Immature natural killer cell (primary cell): ENCODE results near the gene SUV39H1. TPM values are rescaled to one million over a fixed set of nuclear protein-coding genes. Genes with fewer than 3 reads are reported as not detected.
"Not testable (repeated sequence)": the region's sequence is repeated elsewhere in the genome, so short reads cannot be mapped to it uniquely, and the experiment has no call there.

Experiments used
- DNase-seq, 3 donors: peaks; one replicate each; pipeline ENCODE4 v3.0.0; 2022; ENCODE audit warnings: mixed read lengths in 1 of 3
- H3K27ac Mint-ChIP-seq, 6 donors: one replicate each; pipeline ENCODE4 v1.8.0; 2020; ENCODE audit warnings: mixed read lengths in 6 of 6, mild to moderate bottlenecking in 5 of 6, inconsistent platforms in 4 of 6, moderate library complexity in 3 of 6
- H3K27me3 Mint-ChIP-seq, 3 donors: one replicate each; pipeline ENCODE4 v1.8.0; 2020 to 2021; ENCODE audit warnings: low read depth in 3 of 3, mild to moderate bottlenecking in 3 of 3, mixed read lengths in 3 of 3, moderate library complexity in 3 of 3, inconsistent platforms in 1 of 3
- H3K36me3 Mint-ChIP-seq, 3 donors: one replicate each; pipeline ENCODE4 v1.8.0; 2020; ENCODE audit warnings: mixed read lengths in 3 of 3, inconsistent platforms in 2 of 3, mild to moderate bottlenecking in 2 of 3
- H3K4me1 Mint-ChIP-seq, 2 donors: one replicate each; pipeline ENCODE4 v1.8.0; 2020; ENCODE audit warnings: inconsistent platforms in 2 of 2, mild to moderate bottlenecking in 2 of 2, mixed read lengths in 2 of 2, moderate library complexity in 1 of 2
- H3K4me3 Mint-ChIP-seq, 5 donors: one replicate each; pipeline ENCODE4 v1.8.0; 2020; ENCODE audit warnings: mild to moderate bottlenecking in 5 of 5, mixed read lengths in 5 of 5, inconsistent platforms in 3 of 5, moderate library complexity in 3 of 5
- H3K9me3 Mint-ChIP-seq, 6 donors: one replicate each; pipeline ENCODE4 v1.8.0; 2020; ENCODE audit warnings: mild to moderate bottlenecking in 6 of 6, mixed read lengths in 6 of 6, inconsistent platforms in 4 of 6, moderate library complexity in 3 of 6
- polyA plus RNA-seq, 3 donors: library from polyadenylated mRNA; unstranded; fragments of 300-500 nt; fragmentation: Illumina TruSeq; gene quantifications; one replicate each; pipeline ENCODE4 v1.2.3, GENCODE V29; 2021

SUV39H1 gene
- polyA plus RNA-seq, 3 donors from 2014 or later, result 13.0 to 18.5 (median 16.4) TPM

DNA sequence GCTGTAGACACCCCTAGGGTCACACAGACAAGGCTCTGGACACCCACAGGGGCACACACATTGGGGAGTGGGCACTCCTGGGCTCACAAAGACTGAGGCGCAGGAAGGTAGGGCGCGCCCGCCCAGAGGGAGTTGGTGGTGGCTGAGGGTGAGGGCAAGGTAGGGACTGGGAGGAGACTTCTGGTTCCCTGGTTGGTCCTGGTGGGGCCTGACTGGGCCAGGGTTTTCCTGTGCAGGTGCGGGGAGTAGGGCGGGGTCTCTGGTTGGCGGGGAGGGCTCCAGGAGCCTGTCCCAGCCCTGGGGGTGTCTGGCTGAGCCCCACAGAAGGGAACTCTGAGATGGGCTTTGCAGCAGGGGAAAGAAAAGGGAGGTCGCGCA is 19.7 kb upstream of the SUV39H1 start:
- Mint-ChIP-seq H3K4me1 (peaks cover 16 to 17% of the 10 kb centered on the region in 2 donors), H3K36me3 (no peaks in the 10 kb centered on the region), H3K4me3 (peak overlapping the region; percentile 89 to 93 (median 92)), H3K27ac (peak overlapping the region; percentile 77 to 97 (median 87)), H3K27me3 (peaks cover 5 to 11% (median 9%) of the 10 kb centered on the region in 3 donors), H3K9me3 (no peaks in the 10 kb centered on the region)
- DNase-seq, result no peak

GRCh38 chrX:48677516-48677915 is 19.0 kb upstream of the SUV39H1 start:
- peaks cover 21% of the 10 kb centered on the region in 2 donors for H3K4me1 Mint-ChIP-seq
- H3K27me3 Mint-ChIP-seq, result peaks cover 5 to 13% (median 9%) of the 10 kb centered on the region in 3 donors
- no peaks in the 10 kb centered on the region for H3K9me3 Mint-ChIP-seq
- no peak for DNase-seq
- H3K27ac Mint-ChIP-seq, result peak overlapping the region; percentile 62 to 97 (median 84)
- H3K4me3 Mint-ChIP-seq, result peak overlapping the region; percentile 89 to 93 (median 92)
- no peaks in the 10 kb centered on the region for H3K36me3 Mint-ChIP-seq

- not testable (repeated sequence) for DNase-seq
Measured at GRCh38 chrX:48680467-48680866, 16.1 kb upstream of the SUV39H1 start.

GRCh38 chrX:48680925-48681324 is 15.6 kb upstream of the SUV39H1 start:
- peaks cover 42 to 44% of the 10 kb centered on the region in 2 donors for H3K4me1 Mint-ChIP-seq
- not testable (repeated sequence) for DNase-seq, H3K36me3 Mint-ChIP-seq, H3K9me3 Mint-ChIP-seq, H3K4me3 Mint-ChIP-seq
- H3K27me3 Mint-ChIP-seq, result peaks cover 4 to 13% (median 9%) of the 10 kb centered on the region in 3 donors
- H3K27ac Mint-ChIP-seq, result peak overlapping the region in 2 of 6 donors; percentile 50 to 52

More at GRCh38 chrX:48680467-48680866, 16.1 kb upstream of the SUV39H1 start:
- H3K9me3 Mint-ChIP-seq, H3K4me3 Mint-ChIP-seq, H3K36me3 Mint-ChIP-seq: not testable (repeated sequence)
- peaks cover 5 to 16% (median 11%) of the 10 kb centered on the region in 3 donors for H3K27me3 Mint-ChIP-seq
- peaks cover 42 to 45% of the 10 kb centered on the region in 2 donors for H3K4me1 Mint-ChIP-seq
- peak overlapping the region in 3 of 6 donors; percentile 37 to 52 (median 50) for H3K27ac Mint-ChIP-seq

DNA sequence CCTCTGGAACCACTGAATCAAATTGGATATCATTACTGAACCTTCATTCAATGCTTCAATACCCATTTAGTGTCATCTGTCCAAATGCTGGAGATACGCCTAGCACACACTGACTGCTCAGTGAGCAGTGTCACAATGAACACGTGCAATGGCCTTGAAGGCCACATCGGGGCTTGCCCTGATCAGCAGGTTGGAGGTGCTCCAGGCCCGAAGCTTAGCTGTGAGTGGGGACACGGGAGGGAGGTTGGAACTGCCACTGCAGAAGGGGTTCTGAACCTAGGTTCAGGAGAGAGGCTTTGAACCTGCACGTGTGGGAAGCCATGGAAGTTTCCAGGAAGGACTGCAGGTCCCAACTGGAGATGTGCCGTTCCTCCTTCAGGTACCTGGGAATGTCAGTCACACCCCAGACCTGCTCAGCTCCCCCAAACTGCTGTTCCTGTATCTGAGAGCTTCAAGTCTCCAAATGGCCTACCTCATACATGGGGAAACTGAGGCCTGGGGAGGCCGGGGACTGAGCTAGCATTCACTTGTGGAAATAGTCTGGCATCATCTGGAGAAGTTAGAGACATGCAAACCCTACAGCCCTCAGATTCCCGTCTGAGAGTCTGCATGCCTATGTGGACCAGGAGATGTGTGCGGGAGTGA is 14.9 kb upstream of the SUV39H1 start:
- Mint-ChIP-seq H3K4me1 (peaks cover 47 to 50% of the 10 kb centered on the region in 2 donors), H3K27ac (peak overlapping the region in 3 of 6 donors; percentile 43 to 82 (median 79))

DNA sequence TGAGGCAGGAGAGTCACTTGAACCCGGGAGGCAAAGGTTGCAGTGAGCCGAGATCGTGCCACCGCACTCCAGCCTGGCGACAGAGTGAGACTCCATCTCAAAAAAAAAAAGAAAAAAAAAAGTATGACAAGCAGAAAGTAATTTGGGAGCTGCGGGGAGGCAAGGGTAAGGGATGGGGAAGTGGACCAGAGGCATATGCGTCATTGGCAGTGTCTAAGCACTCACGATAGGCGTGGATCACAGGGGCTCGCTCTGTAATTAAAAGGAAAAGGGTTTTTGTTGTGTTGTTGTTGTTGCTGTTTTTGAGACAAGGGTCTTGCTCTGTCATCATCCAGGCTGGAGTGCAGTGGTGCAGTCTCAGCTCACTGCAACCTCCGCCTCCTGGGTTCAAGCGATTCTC is 13.7 kb upstream of the SUV39H1 start:
- H3K27ac Mint-ChIP-seq, result peak overlapping the region; percentile 82 to 96 (median 90)
- not testable (repeated sequence) for DNase-seq, H3K9me3 Mint-ChIP-seq, H3K36me3 Mint-ChIP-seq, H3K27me3 Mint-ChIP-seq
- peak overlapping the region in 3 of 5 donors; percentile 23 to 95 (median 54) for H3K4me3 Mint-ChIP-seq
- H3K4me1 Mint-ChIP-seq, result peaks cover 41 to 46% of the 10 kb centered on the region in 2 donors

More for the DNA sequence above, 14.9 kb upstream of the SUV39H1 start:
- H3K27me3 Mint-ChIP-seq, result peaks cover 0 to 10% (median 3%) of the 10 kb centered on the region in 3 donors
- H3K9me3 Mint-ChIP-seq, result no peaks in the 10 kb centered on the region
- peak overlapping the region in 1 of 5 donors; percentile 44 for H3K4me3 Mint-ChIP-seq
- no peak for DNase-seq
- peaks cover 0 to 5% (median 5%) of the 10 kb centered on the region in 3 donors for H3K36me3 Mint-ChIP-seq

GRCh38 chrX:48683411-48683982 is 13.0 kb upstream of the SUV39H1 start, which contains the start of gene WAS:
WAS (plus strand) TSS chrX:48683799; CDS start chrX:48683854, 55 bp downstream.
- H3K27me3 Mint-ChIP-seq, result peaks cover 0 to 8% (median 2%) of the 10 kb centered on the region in 3 donors
- H3K4me1 Mint-ChIP-seq, result peaks cover 41 to 45% of the 10 kb centered on the region in 2 donors

GRCh38 chrX:48684134-48684533 is 12.4 kb upstream of the SUV39H1 start:
- no peak for DNase-seq
- Mint-ChIP-seq H3K27me3 (peaks cover 0 to 8% (median 2%) of the 10 kb centered on the region in 3 donors), H3K9me3 (no peaks in the 10 kb centered on the region), H3K27ac (peak overlapping the region; percentile 82 to 96 (median 90)), H3K4me1 (peaks cover 41 to 45% of the 10 kb centered on the region in 2 donors), H3K36me3 (peaks cover 5% of the 10 kb centered on the region in 3 donors), H3K4me3 (peak overlapping the region; percentile 85 to 95 (median 92))

More at GRCh38 chrX:48683411-48683982, 13.0 kb upstream of the SUV39H1 start, which contains the start of gene WAS:
- Mint-ChIP-seq H3K9me3 (no peaks in the 10 kb centered on the region), H3K27ac (peak within 1 kb of the TSS; percentile 82 to 96 (median 90)), H3K4me3 (peak within 1 kb of the TSS; percentile 85 to 95 (median 92)), H3K36me3 (peaks cover 5% of the 10 kb centered on the region in 3 donors)
- DNase-seq, result peak; percentile 60 to 64 (median 61)

- peaks cover 0 to 8% (median 2%) of the 10 kb centered on the region in 3 donors for H3K27me3 Mint-ChIP-seq
- H3K36me3 Mint-ChIP-seq, result peaks cover 5 to 7% (median 5%) of the 10 kb centered on the region in 3 donors
- H3K4me3 Mint-ChIP-seq, result peak overlapping the region in 3 of 5 donors; percentile 89 to 95 (median 93)
- H3K4me1 Mint-ChIP-seq, result peaks cover 41 to 45% of the 10 kb centered on the region in 2 donors
- H3K27ac Mint-ChIP-seq, result peak overlapping the region in 5 of 6 donors; percentile 82 to 94 (median 89)
- no peaks in the 10 kb centered on the region for H3K9me3 Mint-ChIP-seq
- no peak for DNase-seq
Measured at GRCh38 chrX:48685416-48685815, 11.1 kb upstream of the SUV39H1 start.

GRCh38 chrX:48688531-48689150 is 7.9 kb upstream of the SUV39H1 start:
- DNase-seq, result no peak
- H3K36me3 Mint-ChIP-seq, result peaks cover 5 to 11% (median 10%) of the 10 kb centered on the region in 3 donors
- H3K27ac Mint-ChIP-seq, result no peak overlapping the region
- peaks cover 0 to 8% (median under 1%) of the 10 kb centered on the region in 3 donors for H3K27me3 Mint-ChIP-seq
- H3K9me3 Mint-ChIP-seq, result no peaks in the 10 kb centered on the region
- H3K4me1 Mint-ChIP-seq, result peaks cover 31 to 34% of the 10 kb centered on the region in 2 donors
- peak overlapping the region in 1 of 5 donors; percentile 13 for H3K4me3 Mint-ChIP-seq

DNA sequence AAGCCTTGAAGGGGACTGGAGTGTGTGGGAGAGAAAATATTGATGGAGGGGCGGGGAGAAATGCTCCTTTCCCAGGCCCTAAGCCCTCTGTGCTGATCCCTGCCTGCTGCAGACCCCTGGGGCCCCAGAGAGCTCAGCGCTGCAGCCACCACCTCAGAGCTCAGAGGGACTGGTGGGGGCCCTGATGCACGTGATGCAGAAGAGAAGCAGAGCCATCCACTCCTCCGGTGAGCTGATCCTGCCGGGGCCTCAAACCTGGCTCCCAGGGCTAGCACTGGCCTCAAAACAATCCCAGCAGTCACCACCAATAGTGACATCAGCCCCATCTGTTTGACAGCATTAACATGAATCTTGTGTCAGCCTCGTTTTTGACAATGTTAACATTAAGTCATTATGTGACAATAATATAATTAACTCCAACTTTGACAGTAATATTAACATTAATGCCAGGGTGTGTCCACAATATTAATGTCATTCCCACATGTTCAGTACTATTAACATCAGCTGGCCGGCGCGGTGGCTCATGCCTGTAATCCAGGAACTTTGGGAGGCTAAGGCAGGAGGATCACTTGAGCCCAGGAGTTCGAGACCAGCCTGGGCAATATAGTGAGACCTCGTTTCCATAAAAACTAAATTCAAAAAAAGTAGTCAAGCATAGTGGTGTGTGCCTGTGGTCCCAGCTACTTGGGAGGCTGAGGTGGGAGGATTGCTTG is 7.2 kb upstream of the SUV39H1 start:
- peak overlapping the region in 1 of 6 donors; percentile 22 for H3K27ac Mint-ChIP-seq
- no peak for DNase-seq
- peaks cover 5 to 11% (median 10%) of the 10 kb centered on the region in 3 donors for H3K36me3 Mint-ChIP-seq
- H3K9me3 Mint-ChIP-seq, result no peaks in the 10 kb centered on the region
- peaks cover 0 to 6% (median 0%) of the 10 kb centered on the region in 3 donors for H3K27me3 Mint-ChIP-seq
- H3K4me1 Mint-ChIP-seq, result peaks cover 25 to 27% of the 10 kb centered on the region in 2 donors
- H3K4me3 Mint-ChIP-seq, result peak overlapping the region in 1 of 5 donors; percentile 13

- H3K4me1 Mint-ChIP-seq, result peaks cover 13 to 19% of the 10 kb centered on the region in 2 donors
- not testable (repeated sequence) for H3K9me3 Mint-ChIP-seq, H3K27me3 Mint-ChIP-seq, H3K4me3 Mint-ChIP-seq, DNase-seq
- H3K36me3 Mint-ChIP-seq, result peaks cover 0 to 11% (median 5%) of the 10 kb centered on the region in 3 donors
- peak overlapping the region in 1 of 6 donors; percentile 64 for H3K27ac Mint-ChIP-seq
Measured at GRCh38 chrX:48691746-48692145, 4.8 kb upstream of the SUV39H1 start.
